GM12878 (cell line): ENCODE measurements around the gene TSPAN31. TPM values are rescaled to one million over a fixed set of nuclear protein-coding genes. Genes with fewer than 3 reads are reported as not detected.

ENCODE experiments used
- ATF7 ChIP-seq: fragments of 450-650 bp; IDR thresholded peaks from 2 replicates; pipeline ENCODE4 v1.6.1; 2016; ENCODE audit warnings: low read depth, mild to moderate bottlenecking
- BHLHE40 ChIP-seq, 2 experiments: fragments of 450-650 bp in 1 of 2; IDR thresholded peaks; 2 replicates each; pipeline ENCODE4 v1.6.1; 2011 to 2017; ENCODE audit warnings: low read depth in 2 of 2, borderline replicate concordance in 1 of 2, improper control_type of control experiment in 1 of 2, low read length in 1 of 2, mild to moderate bottlenecking in 1 of 2
- BRCA1 ChIP-seq: IDR thresholded peaks from 2 replicates; pipeline ENCODE4 v1.6.1; 2011; ENCODE audit warnings: low read depth, low read length, improper control_type of control experiment
- CHD1 ChIP-seq: IDR thresholded peaks from 2 replicates; pipeline ENCODE4 v1.6.1; 2012; ENCODE audit warnings: low read depth, low read length, improper control_type of control experiment
- EGR1 ChIP-seq, 2 experiments: IDR thresholded peaks; 1 replicate in 1 of 2; 2 replicates in 1 of 2; pipeline ENCODE4 v1.6.1; 2011 to 2012; ENCODE audit warnings: low read depth in 2 of 2, low read length in 2 of 2, borderline replicate concordance in 1 of 2, mild to moderate bottlenecking in 1 of 2, moderate library complexity in 1 of 2
- ESRRA ChIP-seq: IDR thresholded peaks from 2 replicates; pipeline ENCODE4 v1.6.1; 2012; ENCODE audit warnings: mild to moderate bottlenecking, low read length, improper control_type of control experiment
- EZH2 ChIP-seq: IDR thresholded peaks from 2 replicates; pipeline ENCODE4 v1.6.1; 2012; ENCODE audit warnings: low read depth, mild to moderate bottlenecking, control low read depth, inconsistent platforms, low read length, borderline replicate concordance; ENCODE audit not compliant: control insufficient read depth
- FOS ChIP-seq: IDR thresholded peaks from 3 replicates; pipeline ENCODE4 v1.6.1; 2011; ENCODE audit warnings: borderline replicate concordance; ENCODE audit not compliant: insufficient read length; ENCODE audit errors: extremely low read depth
- FOXK2 ChIP-seq: fragments of 450-650 bp; IDR thresholded peaks from 2 replicates; pipeline ENCODE4 v1.6.1; 2017; ENCODE audit warnings: mild to moderate bottlenecking, moderate library complexity
- HDAC2 ChIP-seq: fragments of 200-600 bp; sonication (generic); IDR thresholded peaks from 2 replicates; pipeline ENCODE4 v1.6.1; 2017
- KAT2A ChIP-seq: conservative IDR thresholded peaks from 2 replicates; pipeline ENCODE4 v1.6.1; 2011; ENCODE audit warnings: low read depth, low read length; ENCODE audit not compliant: control insufficient read depth
- LARP7 ChIP-seq: fragments of 450-650 bp; IDR thresholded peaks from 2 replicates; pipeline ENCODE4 v1.6.1; 2017; ENCODE audit warnings: mild to moderate bottlenecking
- MAX ChIP-seq: IDR thresholded peaks from 2 replicates; pipeline ENCODE4 v1.6.1; 2012; ENCODE audit warnings: low read depth, low read length, improper control_type of control experiment
- MEF2A ChIP-seq: IDR thresholded peaks from 2 replicates; pipeline ENCODE4 v1.6.1; 2011; ENCODE audit warnings: low read depth, mild to moderate bottlenecking, low read length, moderate library complexity; ENCODE audit not compliant: insufficient read depth
- MLLT1 ChIP-seq: fragments of 450-650 bp; IDR thresholded peaks from 2 replicates; pipeline ENCODE4 v1.6.1; 2016; ENCODE audit warnings: mild to moderate bottlenecking
- NFXL1 ChIP-seq: fragments of 450-650 bp; IDR thresholded peaks from 2 replicates; pipeline ENCODE4 v1.6.1; 2017; ENCODE audit warnings: antibody characterized with exemption, mild to moderate bottlenecking, borderline replicate concordance
- NR2C2 ChIP-seq: IDR thresholded peaks from 2 replicates; pipeline ENCODE4 v1.6.1; 2011; ENCODE audit warnings: borderline replicate concordance, low read depth; ENCODE audit not compliant: control insufficient read depth, insufficient read length
- POU2F2 ChIP-seq: IDR thresholded peaks from 3 replicates; pipeline ENCODE4 v1.6.1; 2011; ENCODE audit warnings: low read depth, mild to moderate bottlenecking, low read length, borderline replicate concordance
- RFX5 ChIP-seq: IDR thresholded peaks from 2 replicates; pipeline ENCODE4 v1.6.1; 2011; ENCODE audit warnings: low read depth, low read length, improper control_type of control experiment
- RUNX3 ChIP-seq: IDR thresholded peaks from 2 replicates; pipeline ENCODE4 v1.6.1; 2012; ENCODE audit warnings: low read length, inconsistent platforms
- SIN3A ChIP-seq: IDR thresholded peaks from 2 replicates; pipeline ENCODE4 v1.6.1; 2012; ENCODE audit warnings: low read depth, low read length, improper control_type of control experiment
- SMAD1 ChIP-seq: fragments of 450-650 bp; IDR thresholded peaks from 2 replicates; pipeline ENCODE4 v1.6.1; 2018; ENCODE audit warnings: mild to moderate bottlenecking, low read depth; ENCODE audit not compliant: partially characterized antibody
- SMAD5 ChIP-seq: IDR thresholded peaks from 2 replicates; pipeline ENCODE4 v1.6.1; 2016; ENCODE audit warnings: antibody characterized with exemption, low read depth
- SREBF2 ChIP-seq: IDR thresholded peaks from 2 replicates; pipeline ENCODE4 v1.6.1; 2012; ENCODE audit warnings: mild to moderate bottlenecking, low read length
- TCF12 ChIP-seq: IDR thresholded peaks from 2 replicates; pipeline ENCODE4 v1.6.1; 2011; ENCODE audit warnings: low read depth, mild to moderate bottlenecking, low read length
- TCF3 ChIP-seq: IDR thresholded peaks from 2 replicates; pipeline ENCODE4 v1.6.1; 2012; ENCODE audit warnings: low read depth, mild to moderate bottlenecking, low read length, borderline replicate concordance; ENCODE audit not compliant: insufficient read depth
- YBX1 ChIP-seq: fragments of 450-650 bp; IDR thresholded peaks from 2 replicates; pipeline ENCODE4 v1.6.1; 2016; ENCODE audit warnings: antibody characterized with exemption
- YY1 ChIP-seq: IDR thresholded peaks from 2 replicates; pipeline ENCODE4 v1.6.1; 2011; ENCODE audit warnings: low read depth, mild to moderate bottlenecking, low read length
- ZNF217 ChIP-seq: fragments of 450-650 bp; IDR thresholded peaks from 2 replicates; pipeline ENCODE4 v1.6.1; 2017; ENCODE audit warnings: antibody characterized with exemption, mild to moderate bottlenecking
- ZNF274 ChIP-seq: IDR thresholded peaks from one replicate; pipeline ENCODE4 v1.8.0; 2011; ENCODE audit not compliant: insufficient read length, insufficient read depth
- ZNF384 ChIP-seq: IDR thresholded peaks from 2 replicates; pipeline ENCODE4 v1.6.1; 2012; ENCODE audit warnings: low read depth, mild to moderate bottlenecking, low read length, improper control_type of control experiment, borderline replicate concordance
- ZZZ3 ChIP-seq: IDR thresholded peaks from 2 replicates; pipeline ENCODE4 v1.6.1; 2011; ENCODE audit warnings: low read depth; ENCODE audit not compliant: control insufficient read depth, insufficient read length
- polyA plus RNA-seq, 11 experiments: library from polyadenylated mRNA; depleted of rRNA in 4 of 11; unstranded in 6 of 11; stranded (reverse) in 5 of 11; fragments of >200 nt; fragmentation: Nextera tagmentation in 4 of 11; fragmentation: Illumina TruSeq in 1 of 11; extraction: Ambion mirVana in 4 of 11; extraction: Trizol in 1 of 11; gene quantifications; 1 replicate in 1 of 11; 2 replicates in 10 of 11; pipeline versions ENCODE4 v1.2.1 to v1.2.3, GENCODE V29; 2011 to 2016; ENCODE audit warnings: inconsistent platforms in 2 of 11, missing spikeins in 2 of 11, low read depth in 1 of 11
- total RNA-seq, 4 experiments: library from RNA; depleted of rRNA in 3 of 4; stranded (reverse); fragments of >200 nt in 3 of 4; fragmentation: Illumina TruSeq in 1 of 4; extraction: Trizol in 1 of 4; gene quantifications; 2 replicates each; pipeline versions ENCODE4 v1.2.1 to v1.2.3, GENCODE V29; 2013 to 2021

Gene TSPAN31
- total and polyA plus RNA-seq, 10 of the 15 experiments (the other 5 are each of a cell fraction or from before 2014, with no cell fraction given) = 11.8 to 32.2 (median 24.7) TPM

- 0 out of 2 replicates have a peak, but pooled peaks have one; percentile 79 for TF ChIP-seq CHD1
- TF ChIP-seq MEF2A = no peak
- TF ChIP-seq EZH2 = no peak
- TF ChIP-seq ESRRA = peak; percentile 64; the same call in 1 of the 2 replicates
- TF ChIP-seq SREBF2 = no peak
- TF ChIP-seq EGR1 (IDR thresholded peaks at IDR 0.05; ENCODE audit: borderline replicate concordance in 1 of 2, low read depth in 2 of 2, low read length in 2 of 2) = peak; percentile 4 to 77
- TF ChIP-seq SMAD5 = peak; percentile 66
- no peak for TF ChIP-seq ZNF274
- TF ChIP-seq FOS = peak; percentile 92
- TF ChIP-seq POU2F2 = peak; percentile 26; the same call in 2 of the 3 replicates
- peak; percentile 98 to 100 for TF ChIP-seq BHLHE40 (IDR thresholded peaks at IDR 0.05; ENCODE audit: borderline replicate concordance in 1 of 2, low read depth in 2 of 2, low read length in 1 of 2)
- peak; percentile 51; the same call in 1 of the 2 replicates for TF ChIP-seq MLLT1
- 0 out of 2 replicates have a peak, but pooled peaks have one; percentile 53 for TF ChIP-seq HDAC2
- peak; percentile 71 for TF ChIP-seq TCF3
- TF ChIP-seq TCF12 = peak; percentile 14; the same call in 1 of the 2 replicates
- TF ChIP-seq MAX = peak; percentile 99
- TF ChIP-seq KAT2A = no peak
- TF ChIP-seq NFXL1 = no peak
- no peak for TF ChIP-seq YBX1
- TF ChIP-seq RFX5 = peak; percentile 92
- peak; percentile 76 for TF ChIP-seq SIN3A
- no peak for TF ChIP-seq ZNF384
- TF ChIP-seq YY1 = peak; percentile 31; the same call in 1 of the 2 replicates
- TF ChIP-seq BRCA1 = no peak
- TF ChIP-seq ZNF217 = no peak
- TF ChIP-seq ATF7 = 0 out of 2 replicates have a peak, but pooled peaks have one; percentile 60
- TF ChIP-seq FOXK2 = peak; percentile 72; the same call in 1 of the 2 replicates
- no peak for TF ChIP-seq NR2C2
- TF ChIP-seq RUNX3 = peak; percentile 50
- no peak for TF ChIP-seq ZZZ3
- no peak for TF ChIP-seq SMAD1
- TF ChIP-seq LARP7 = no peak; the same call in 1 of the 2 replicates
Measured at GRCh38 chr12:57751788-57752667, 7.2 kb downstream of the TSPAN31 start, which contains the start of gene CDK4 (continued).
